Brain pericyte (primary cell): ENCODE results near the gene POLE.

Source experiments
- DNase-seq: peaks from one replicate; pipeline ENCODE4 v3.0.0-alpha.2; 2012; ENCODE audit warnings: low read depth, low spot score

POLE gene

DNA sequence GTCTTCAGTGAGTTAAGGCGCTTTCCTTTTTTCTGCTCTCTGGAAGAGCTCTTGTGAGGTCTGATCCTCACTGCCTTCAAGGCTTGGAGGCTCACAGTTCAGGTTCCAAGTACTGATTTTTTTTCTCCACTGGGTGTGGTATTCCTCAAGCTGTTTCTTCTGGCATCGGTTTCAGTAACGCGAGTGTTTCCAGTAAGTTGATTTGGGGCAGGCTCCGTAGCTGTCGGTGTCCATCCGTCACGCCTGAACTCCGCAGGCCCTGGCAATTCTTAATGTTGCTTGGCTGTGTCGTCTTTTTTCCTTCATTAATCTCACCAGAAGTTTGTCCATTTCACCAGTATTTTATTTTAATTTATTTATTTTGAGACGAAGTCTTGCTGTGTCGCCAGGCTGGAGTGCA, 107.4 kb downstream of the POLE start:
- no peak for DNase-seq

DNA sequence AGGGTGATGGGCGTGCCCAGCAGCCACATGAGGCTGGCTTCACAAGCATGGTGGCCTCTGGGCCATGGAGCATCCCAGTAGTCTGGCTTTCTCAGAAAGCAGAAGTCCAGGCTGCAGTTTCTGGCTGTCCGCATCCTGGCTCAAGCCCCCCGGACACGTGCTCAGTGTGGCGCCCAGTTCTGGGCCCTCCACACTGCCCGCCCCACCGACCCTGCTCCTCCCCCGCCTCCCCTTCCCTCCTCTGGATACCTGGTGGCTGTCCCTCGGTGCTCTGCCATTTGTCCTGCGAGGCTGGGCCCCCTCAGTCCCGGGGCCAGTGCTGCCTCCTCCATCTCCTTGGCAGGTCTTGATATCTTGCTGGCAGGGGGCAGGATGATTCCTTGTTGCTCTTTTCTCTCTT, 108.3 kb downstream of the POLE start:
- DNase-seq: no peak

DNA sequence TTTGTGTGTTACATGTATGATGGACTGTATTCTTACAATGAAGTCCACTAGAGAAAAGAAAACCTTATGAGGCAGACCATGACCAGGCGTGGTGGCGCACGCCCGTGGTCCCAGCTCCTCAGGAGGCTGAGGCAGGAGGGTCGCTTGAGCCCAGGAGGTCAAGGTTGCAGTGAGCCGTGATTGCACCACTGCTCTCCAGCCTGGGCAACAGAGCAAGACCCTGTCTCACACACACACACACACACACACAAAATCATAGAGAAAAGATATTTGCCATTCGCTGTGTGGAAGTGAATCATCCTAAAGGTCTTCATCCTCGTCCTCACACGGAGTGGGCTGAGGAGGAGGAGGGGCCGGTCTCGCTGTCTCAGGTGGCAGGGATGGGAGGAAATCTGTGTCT, 109.0 kb downstream of the POLE start:
- DNase-seq: no peak

DNA sequence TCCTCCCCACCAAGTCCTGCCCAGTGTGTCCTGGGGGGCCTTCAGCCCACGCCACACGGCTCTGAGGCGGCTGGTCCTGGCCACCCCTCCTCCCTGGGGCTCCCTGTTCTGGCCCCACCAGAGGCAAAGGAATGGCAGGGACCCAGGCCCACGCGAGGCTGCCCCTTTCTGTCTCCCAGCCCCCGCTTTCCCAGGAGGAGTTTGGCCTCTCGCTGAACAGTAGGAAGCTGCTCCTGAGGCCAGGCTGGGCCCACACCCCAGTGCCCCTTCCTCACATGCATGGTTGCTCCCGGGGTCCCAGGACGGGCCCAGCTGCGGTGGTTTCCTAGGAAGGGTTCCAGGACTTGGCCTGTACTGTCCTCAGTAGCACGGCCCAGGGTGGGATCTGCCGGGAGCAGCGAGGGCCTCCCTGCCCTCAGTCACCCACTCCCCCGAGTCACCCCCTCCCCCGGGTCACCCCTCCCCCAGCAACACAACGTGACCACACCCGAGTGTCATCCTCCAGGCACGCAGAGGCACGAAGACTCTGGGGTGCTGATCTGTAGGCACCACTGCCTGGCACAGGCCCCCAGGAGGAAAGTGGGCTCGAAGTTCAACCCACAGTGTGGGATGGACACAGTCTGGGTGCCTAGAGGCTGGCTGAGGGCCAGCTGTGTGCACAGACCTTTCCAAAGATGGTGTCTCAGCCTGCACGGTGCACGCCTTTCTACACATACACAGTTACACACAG, 109.8 kb downstream of the POLE start:
- DNase-seq: no peak

DNA sequence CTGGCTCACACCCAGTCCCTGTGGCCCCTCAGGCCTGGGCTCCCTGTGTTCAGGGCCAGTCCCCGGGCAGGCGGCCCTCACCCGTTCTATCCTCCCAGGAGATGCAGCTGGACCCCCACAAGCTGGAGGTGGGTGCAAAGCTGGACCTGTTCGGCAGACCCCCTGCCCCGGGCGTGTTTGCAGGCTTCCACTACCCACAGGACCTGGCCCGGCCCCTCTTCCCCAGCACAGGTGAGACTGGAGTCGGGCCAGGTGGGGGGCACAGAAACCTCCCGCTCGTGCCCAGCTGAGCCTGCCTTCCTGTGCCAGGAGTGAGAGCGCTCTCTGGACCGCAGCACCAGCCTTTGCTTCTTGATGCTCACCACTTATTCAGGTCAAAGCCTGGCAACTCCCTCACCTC, 110.4 kb downstream of the POLE start:
- DNase-seq: no peak

DNA sequence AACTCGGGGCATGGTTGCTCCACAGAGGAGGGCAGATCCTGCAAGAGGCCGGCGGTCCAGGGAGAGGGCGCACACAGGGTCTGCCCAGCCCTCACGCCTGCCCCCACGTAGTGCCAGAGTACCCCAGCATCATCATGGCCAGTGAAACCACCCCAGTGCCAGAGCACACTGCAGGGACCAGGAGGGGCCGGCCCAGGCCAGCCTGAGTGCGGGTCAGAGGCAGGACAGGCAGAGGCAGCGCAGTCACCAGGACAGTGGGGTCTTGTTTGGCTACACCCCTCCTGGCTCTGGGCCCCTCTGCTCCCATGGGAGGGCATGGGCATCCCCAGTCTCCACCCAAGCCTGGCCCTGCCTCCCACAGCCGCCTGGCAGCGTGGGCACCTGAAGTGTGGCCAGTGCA, 111.5 kb downstream of the POLE start:
- DNase-seq: no peak

DNA sequence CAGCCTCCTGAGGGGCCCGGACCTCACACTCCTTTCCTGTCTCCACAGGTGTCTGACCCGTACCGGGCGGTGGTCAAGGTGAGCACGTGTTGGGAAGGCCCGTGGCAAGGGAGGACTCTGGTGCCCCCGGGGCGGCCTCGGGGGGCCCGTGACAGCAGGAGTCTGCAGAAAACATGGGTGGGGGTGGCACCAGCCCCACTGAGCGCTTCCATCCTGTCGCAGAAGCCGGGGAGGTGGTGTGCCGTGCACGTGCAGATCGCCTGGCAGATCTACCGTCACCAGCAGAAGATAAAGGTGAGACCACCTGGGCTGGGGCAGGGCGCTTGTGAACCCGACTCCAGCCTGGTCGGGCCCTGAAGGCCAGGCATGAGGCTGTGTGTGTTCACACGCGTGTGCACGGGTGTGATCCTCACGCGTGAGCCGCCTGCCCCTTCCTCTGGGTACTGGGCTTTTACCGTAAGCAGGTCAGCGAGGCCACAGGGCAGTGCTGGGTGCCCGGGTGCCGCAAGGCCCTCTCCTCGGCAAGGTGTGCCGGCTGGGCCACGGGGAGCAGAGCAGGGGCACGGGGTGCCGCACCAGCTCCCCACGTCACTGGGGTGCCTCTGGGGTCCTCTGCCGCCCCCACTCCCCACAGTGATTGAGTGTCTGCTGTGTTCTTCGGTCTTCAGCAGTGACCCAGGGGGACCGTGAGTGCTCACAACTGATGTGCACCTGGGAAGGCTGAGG, 112.7 kb downstream of the POLE start:
- DNase-seq: no peak
